B cell (primary cell): Measurements from ENCODE around the gene CNOT4.

Experiments
- CTCF ChIP-seq: fragments of 200-600 bp; IDR thresholded peaks from one replicate; pipeline ENCODE4 v1.8.0; 2022; ENCODE audit warnings: antibody characterized with exemption, mild to moderate bottlenecking
- EZH2 ChIP-seq: IDR thresholded peaks from 2 replicates; pipeline ENCODE4 v1.6.1; 2012; ENCODE audit warnings: borderline replicate concordance, low read depth, mild to moderate bottlenecking, moderate library complexity, low read length; ENCODE audit not compliant: insufficient read depth, poor library complexity, severe bottlenecking

DNA sequence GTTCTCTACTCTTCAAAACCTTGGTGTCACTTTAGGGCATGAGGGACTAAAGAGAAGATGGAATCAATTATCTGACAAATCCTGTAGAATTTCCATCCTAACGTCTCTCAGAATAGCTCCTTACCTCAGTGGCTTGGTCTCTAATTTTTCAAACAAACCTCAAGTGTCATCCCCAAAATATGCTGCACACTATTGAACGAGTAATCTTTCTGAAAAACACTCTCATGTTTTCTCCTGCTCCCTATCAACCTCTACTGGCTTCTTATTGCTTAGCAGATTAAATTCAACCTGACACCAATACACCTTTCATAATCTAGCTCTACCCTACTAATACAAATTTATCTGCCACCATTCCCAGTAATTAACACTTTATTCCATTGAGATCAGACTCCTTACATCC is 8.5 kb downstream of the CNOT4 start:
- TF ChIP-seq CTCF: no peak
- TF ChIP-seq EZH2: no peak
